GM12878 (cell line): ENCODE measurements around the gene NOXA1. TPM values are rescaled to one million over a fixed set of nuclear protein-coding genes. Genes with fewer than 3 reads are reported as not detected.

Experiments used
- ATAC-seq: fragments of 200-7000 bp; cut with Tn5 transposase; 3 replicates; pipeline ENCODE4 v1.9.1; 2020; ENCODE audit warnings: mild to moderate bottlenecking, moderate library complexity
- BruUV-seq: library from RNA; stranded (reverse); fragments of 400-500 nt; replicated peaks from 2 replicates; lab custom pipeline; 2021; lab: Mats Ljungman, UMichigan
- CTCF ChIA-PET: fragments of 300-600 bp; sonication (Branson Sonifier 250); formaldehyde crosslinking; extraction: SDS; loops from one replicate; lab custom pipeline; 2021; ENCODE audit warnings: inconsistent platforms; lab: Yijun Ruan, JAX
- POLR2A ChIA-PET: fragments of 350-600 bp; formaldehyde crosslinking; extraction: SDS; loops from one replicate; lab custom pipeline; 2021; ENCODE audit warnings: inconsistent platforms; lab: Charles Lee
- RAD21 ChIA-PET: fragments of 300-600 bp; sonication (Branson Sonifier 250); formaldehyde crosslinking; loops from one replicate; lab custom pipeline; 2023; ENCODE audit warnings: antibody characterized with exemption; ENCODE audit not compliant: unreplicated experiment; lab: Charles Lee
- SMC1A ChIA-PET: fragments of 300-600 bp; sonication (Branson Sonifier 250); formaldehyde crosslinking; loops from one replicate; lab custom pipeline; 2023; ENCODE audit not compliant: unreplicated experiment, uncharacterized antibody; lab: Charles Lee
- DNase-seq: peaks from one replicate; pipeline ENCODE4 v3.0.0-alpha.2; 2011; ENCODE audit warnings: low read depth, low spot score
- FAIRE-seq: peaks from 3 replicates; lab custom pipeline; 2011; peaks lifted over from hg19 to GRCh38; lab: Jason Lieb, UNC
- H2AFZ ChIP-seq: 2 replicates; pipeline ENCODE4 v1.6.0; 2011; ENCODE audit warnings: low read depth, low read length, control low read depth; ENCODE audit not compliant: control insufficient read depth
- H3K27ac ChIP-seq: 2 replicates; pipeline ENCODE4 v1.5.1; 2011; ENCODE audit warnings: control low read depth; ENCODE audit not compliant: control insufficient read depth, insufficient read depth
- H3K27me3 ChIP-seq, 2 experiments: replicated peaks in 1 of 2; 2 replicates each; pipeline versions ENCODE4 v1.6.0 to v1.6.1; 2011; ENCODE audit warnings: low read length in 1 of 2; ENCODE audit not compliant: control insufficient read depth in 2 of 2, insufficient read depth in 2 of 2
- H3K36me3 ChIP-seq, 2 experiments: 2 replicates each; pipeline ENCODE4 v1.5.1; 2011; ENCODE audit warnings: low read length in 1 of 2; ENCODE audit not compliant: control insufficient read depth in 2 of 2, insufficient read depth in 2 of 2
- H3K4me1 ChIP-seq: 2 replicates; pipeline ENCODE4 v1.6.1; 2011; ENCODE audit warnings: mild to moderate bottlenecking, low read length, moderate library complexity, mixed read lengths; ENCODE audit not compliant: control insufficient read depth, insufficient read depth
- H3K4me2 ChIP-seq: 2 replicates; pipeline ENCODE4 v1.6.0; 2011; ENCODE audit warnings: control low read depth; ENCODE audit not compliant: control insufficient read depth, insufficient read depth
- H3K4me3 ChIP-seq: fragments of 200-600 bp; sonication (generic); 2 replicates; pipeline ENCODE4 v1.5.1; 2016
- H3K79me2 ChIP-seq: 2 replicates; pipeline ENCODE4 v1.6.0; 2011; ENCODE audit warnings: low read length; ENCODE audit not compliant: control insufficient read depth, insufficient read depth
- H3K9ac ChIP-seq: 2 replicates; pipeline ENCODE4 v1.8.0; 2011; ENCODE audit warnings: low read length, control low read depth, mixed read lengths; ENCODE audit not compliant: control insufficient read depth, insufficient read depth
- H3K9me3 ChIP-seq: replicated peaks from 3 replicates; pipeline ENCODE4 v1.5.1; 2011; ENCODE audit warnings: mild to moderate bottlenecking, low read length; ENCODE audit not compliant: control insufficient read depth, insufficient read depth
- H4K20me1 ChIP-seq: 2 replicates; pipeline ENCODE4 v1.6.0; 2011; ENCODE audit not compliant: control insufficient read depth, insufficient read depth
- BCL11A ChIP-seq: IDR thresholded peaks from 2 replicates; pipeline ENCODE4 v1.6.1; 2011; ENCODE audit warnings: low read depth, low read length
- HDGF ChIP-seq: fragments of 450-650 bp; IDR thresholded peaks from 2 replicates; pipeline ENCODE4 v1.6.1; 2016; ENCODE audit warnings: antibody characterized with exemption
- KAT2A ChIP-seq: conservative IDR thresholded peaks from 2 replicates; pipeline ENCODE4 v1.6.1; 2011; ENCODE audit warnings: low read depth, low read length; ENCODE audit not compliant: control insufficient read depth
- MTA2 ChIP-seq: fragments of 450-650 bp; IDR thresholded peaks from 2 replicates; pipeline ENCODE4 v1.6.1; 2016; ENCODE audit warnings: low read depth, mild to moderate bottlenecking, moderate library complexity
- MXI1 ChIP-seq: fragments of 150-350 bp; IDR thresholded peaks from 2 replicates; pipeline ENCODE4 v1.6.1; 2011; ENCODE audit warnings: low read depth, mild to moderate bottlenecking, inconsistent platforms, low read length, improper control_type of control experiment
- PML ChIP-seq: IDR thresholded peaks from 2 replicates; pipeline ENCODE4 v1.6.1; 2012; ENCODE audit warnings: low read length, inconsistent platforms
- POLR2A ChIP-seq: IDR thresholded peaks from 2 replicates; pipeline ENCODE4 v1.6.1; 2011; ENCODE audit warnings: low read depth, mild to moderate bottlenecking, low read length
- TBL1XR1 ChIP-seq: IDR thresholded peaks from 2 replicates; pipeline ENCODE4 v1.6.1; 2012; ENCODE audit warnings: low read depth, low read length, improper control_type of control experiment
- TCF3 ChIP-seq: IDR thresholded peaks from 2 replicates; pipeline ENCODE4 v1.6.1; 2012; ENCODE audit warnings: low read depth, mild to moderate bottlenecking, low read length, borderline replicate concordance; ENCODE audit not compliant: insufficient read depth
- USF2 ChIP-seq: IDR thresholded peaks from 2 replicates; pipeline ENCODE4 v1.6.1; 2011; ENCODE audit warnings: low read depth, low read length, improper control_type of control experiment, borderline replicate concordance
- ZBTB33 ChIP-seq: fragments of 450-650 bp; IDR thresholded peaks from 2 replicates; pipeline ENCODE4 v1.6.1; 2017; ENCODE audit warnings: mild to moderate bottlenecking
- ZNF622 ChIP-seq: fragments of 450-650 bp; IDR thresholded peaks from 2 replicates; pipeline ENCODE4 v1.6.1; 2017; ENCODE audit warnings: mild to moderate bottlenecking, inconsistent platforms
- ZSCAN29 ChIP-seq: fragments of 450-650 bp; IDR thresholded peaks from 2 replicates; pipeline ENCODE4 v1.6.1; 2017; ENCODE audit warnings: mild to moderate bottlenecking, moderate library complexity
- WGBS: methylation state at CpG from one replicate; pipeline ENCODE4 v1.1.6; 2016; ENCODE audit warnings: low lambda C conversion rate; ENCODE audit not compliant: insufficient replicate concordance, insufficient coverage; ENCODE audit errors: missing lambda C conversion rate; 5-methylcytosine and 5-hydroxymethylcytosine counted together
- in situ Hi-C: fragments of 300-500 bp; cut with MboI; formaldehyde crosslinking; loops from 9 replicates; pipeline ENCODE4 v1.14.3; 2018; ENCODE audit warnings: mixed read lengths
- intact Hi-C: fragments of 100-400 bp; cut with micrococcal nuclease; formaldehyde crosslinking; loops from one replicate; pipeline ENCODE4 v1.14.2; 2022; ENCODE audit not compliant: unreplicated experiment
- polyA plus RNA-seq, 11 experiments: library from polyadenylated mRNA; depleted of rRNA in 4 of 11; unstranded in 6 of 11; stranded (reverse) in 5 of 11; fragments of >200 nt; fragmentation: Nextera tagmentation in 4 of 11; fragmentation: Illumina TruSeq in 1 of 11; extraction: Ambion mirVana in 4 of 11; extraction: Trizol in 1 of 11; gene quantifications; 1 replicate in 1 of 11; 2 replicates in 10 of 11; pipeline versions ENCODE4 v1.2.1 to v1.2.3, GENCODE V29; 2011 to 2016; ENCODE audit warnings: inconsistent platforms in 2 of 11, missing spikeins in 2 of 11, low read depth in 1 of 11
- total RNA-seq, 4 experiments: library from RNA; depleted of rRNA in 3 of 4; stranded (reverse); fragments of >200 nt in 3 of 4; fragmentation: Illumina TruSeq in 1 of 4; extraction: Trizol in 1 of 4; gene quantifications; 2 replicates each; pipeline versions ENCODE4 v1.2.1 to v1.2.3, GENCODE V29; 2013 to 2021

Gene NOXA1
- total and polyA plus RNA-seq, 10 of the 15 experiments (the other 5 are each of a cell fraction or from before 2014, with no cell fraction given), result 0.08 to 0.20 TPM; not detected in 8

GRCh38 chr9:137380171-137380570, 43.0 kb upstream of the NOXA1 start:
- H4K20me1 ChIP-seq, result no peaks in the 10 kb centered on the region
- CTCF ChIA-PET, result no interaction called here
- POLR2A ChIA-PET, result no interaction called here
- DNase-seq (no peak), FAIRE-seq (no peak), ATAC-seq (no peak)
- no peak overlapping the region for H3K4me3 ChIP-seq
- in situ Hi-C loops (no loop called here), intact Hi-C loops (no loop called here)
- no peaks in the 10 kb centered on the region for H3K4me1 ChIP-seq
- H3K9me3 ChIP-seq, result peaks cover 1% of the 10 kb centered on the region; the same call in 2 of the 3 replicates
- no TSS peak for BruUV-seq
- no peaks in the 10 kb centered on the region for H3K79me2 ChIP-seq
- H3K36me3 ChIP-seq, result no peaks in the 10 kb centered on the region
- H3K4me2 ChIP-seq, result no peak overlapping the region
- RAD21 ChIA-PET, result no interaction called here
- no peak overlapping the region for H3K27ac ChIP-seq
- SMC1A ChIA-PET, result no interaction called here
- no CpG with 5 or more reads among the region's 16 CpGs for WGBS
- H3K9ac ChIP-seq, result no peak overlapping the region
- H3K27me3 ChIP-seq, result no peaks in the 10 kb centered on the region
- no peak overlapping the region for H2AFZ ChIP-seq
- TF ChIP-seq ZNF622, result no peak
- no peak for TF ChIP-seq TCF3
- no peak for TF ChIP-seq MTA2
- no peak for TF ChIP-seq BCL11A
- no peak for TF ChIP-seq TBL1XR1
- TF ChIP-seq MXI1, result no peak
- no peak for TF ChIP-seq USF2
- TF ChIP-seq POLR2A, result no peak
- no peak for TF ChIP-seq KAT2A
- TF ChIP-seq ZBTB33, result no peak
- TF ChIP-seq ZSCAN29, result no peak
- no peak for TF ChIP-seq HDGF
- TF ChIP-seq PML, result no peak
